ENCODE results near the gene CPA5. TPM values are rescaled to one million over a fixed set of nuclear protein-coding genes. Genes with fewer than 3 reads are reported as not detected.

The CPA5 gene
- total and polyA plus RNA-seq, 2 of the 8 experiments (the other 6 are each of a cell fraction or from before 2014, with no cell fraction given): 0.12 TPM; not detected in 1

GRCh38 chr7:130364451-130364850 is 19.8 kb downstream of the CPA5 start:
- CTCF ChIA-PET (ENCODE audit: partially characterized antibody): interaction anchor here (0.8 to 11.6 kb wide), 2 partner anchors 15 to 86 kb away, joined by 3 to 59 read pairs; partner anchors contain the start of gene CPA1
- H3K4me2 ChIP-seq (ENCODE audit: insufficient read depth in 1 of 2, low read depth in 2 of 2, low read length in 2 of 2): no peak overlapping the region

More at GRCh38 chr7:130364451-130364850, 19.8 kb downstream of the CPA5 start:
- H3K9ac ChIP-seq (replicated peaks in 1 of 4; ENCODE audit: extremely low read depth in 1 of 4, low read depth in 3 of 4, low read length in 3 of 4): no peak overlapping the region
- POLR2A ChIA-PET (ENCODE audit: partially characterized antibody): no interaction called here
- no peak overlapping the region for H2AFZ ChIP-seq (ENCODE audit: low read length)
- FAIRE-seq (no peak), DNase-seq (ENCODE audit: low read depth in 1 of 2, low spot score in 2 of 2) (no peak)
- H3K4ac ChIP-seq (replicated peaks; ENCODE audit: insufficient read length, low read depth, low read length): no peak overlapping the region
- H3K23ac ChIP-seq (ENCODE audit: insufficient read length): no peak overlapping the region
- H3K18ac ChIP-seq (ENCODE audit: extremely low read depth, low read length): no peak overlapping the region
- H3K14ac ChIP-seq (ENCODE audit: insufficient read length): no peak overlapping the region
- no peak overlapping the region for H4K5ac ChIP-seq (ENCODE audit: insufficient read length, low read depth, low read length)
- 96% methylated on average over 4 of the region's 4 CpGs; no CpG with 5 or more reads in 1 of the 2 experiments for WGBS, 2 experiments (ENCODE audit: extremely low coverage in 1 of 2, insufficient coverage in 1 of 2, insufficient read length in 1 of 2, insufficient replicate concordance in 2 of 2, low coverage in 1 of 2, low lambda C conversion rate in 2 of 2, missing lambda C conversion rate in 1 of 2)
- no peak overlapping the region for H3K4me3 ChIP-seq (ENCODE audit: extremely low read depth in 1 of 4, insufficient read depth in 2 of 4, low read depth in 3 of 4, low read length in 4 of 4)
- H2BK15ac ChIP-seq (ENCODE audit: low read length): no peak overlapping the region
- H2BK120ac ChIP-seq (replicated peaks; ENCODE audit: low read depth, low read length): no peak overlapping the region
- H4K20me1 ChIP-seq (replicated peaks in 1 of 2; ENCODE audit: control insufficient read depth in 1 of 2, insufficient read depth in 2 of 2, low read length in 2 of 2): no peaks in the 10 kb centered on the region
- peaks cover 0 to 6% (median 0%) of the 10 kb centered on the region in 4 experiments; a peak in 1 of 7 replicates for H3K4me1 ChIP-seq (replicated peaks in 1 of 4; ENCODE audit: control insufficient read depth in 3 of 4, insufficient read depth in 4 of 4, low read length in 3 of 4)
- no peaks in the 10 kb centered on the region; a peak in 1 of 7 replicates for H3K27me3 ChIP-seq (replicated peaks in 1 of 4; ENCODE audit: control insufficient read depth in 3 of 4, extremely low read depth in 1 of 4, insufficient read depth in 3 of 4, low read length in 3 of 4)
- H3K79me1 ChIP-seq (ENCODE audit: low read depth, low read length): no peaks in the 10 kb centered on the region
- H3K36me3 ChIP-seq (ENCODE audit: control insufficient read depth in 2 of 4, insufficient read depth in 4 of 4, low read length in 3 of 4): no peaks in the 10 kb centered on the region
- no peak overlapping the region for H4K91ac ChIP-seq (replicated peaks; ENCODE audit: insufficient read length, low read length)
- H3K56ac ChIP-seq (replicated peaks; ENCODE audit: insufficient read length, low read depth, low read length): no peak overlapping the region
- no peak overlapping the region for H2BK20ac ChIP-seq (ENCODE audit: low read length)
- no peaks in the 10 kb centered on the region for H3K23me2 ChIP-seq (ENCODE audit: low read depth, low read length)
- TF ChIP-seq NRF1 (IDR thresholded peaks at IDR 0.05; ENCODE audit: low read depth, low read length) (no peak), CTCF (IDR thresholded peaks at IDR 0.05; ENCODE audit: control extremely low read depth in 1 of 3, insufficient read depth in 1 of 3, low read depth in 1 of 3, low read length in 3 of 3) (no peak), ASH2L (IDR thresholded peaks at IDR 0.05; ENCODE audit: low read length) (no peak), KDM1A (IDR thresholded peaks at IDR 0.05; ENCODE audit: borderline replicate concordance, low read length) (no peak), CTBP2 (IDR thresholded peaks at IDR 0.05; ENCODE audit: borderline replicate concordance, insufficient read depth, insufficient read length, low read length) (no peak), SAP30 (IDR thresholded peaks at IDR 0.05; ENCODE audit: insufficient read depth, insufficient replicate concordance, low read length) (no peak), POU5F1 (IDR thresholded peaks at IDR 0.05; ENCODE audit: low read depth, low read length) (no peak)
- no peak overlapping the region for H4K8ac ChIP-seq (ENCODE audit: extremely low read depth, insufficient read depth, low read length)
- H3K27ac ChIP-seq (ENCODE audit: low read depth, low read length): no peak overlapping the region
- H2BK5ac ChIP-seq (ENCODE audit: low read depth, low read length): no peak overlapping the region
- 0 out of 4 replicates have a peak, but pooled peaks cover 0 to 6% of the 10 kb centered on the region in 2 experiments for H3K9me3 ChIP-seq (ENCODE audit: insufficient read depth in 2 of 2, low read depth in 1 of 2, low read length in 1 of 2)
- no peak overlapping the region for H2AK5ac ChIP-seq (ENCODE audit: low read depth, low read length)
- H3K79me2 ChIP-seq (ENCODE audit: control insufficient read depth in 1 of 2, insufficient read depth in 2 of 2, low read length in 2 of 2): no peaks in the 10 kb centered on the region
- H2BK12ac ChIP-seq (ENCODE audit: low read depth, low read length): no peak overlapping the region

Data from H1 (cell line).